ENCODE measurements around the gene SH2B3.
"Not testable (repeated sequence)": the region's sequence is repeated elsewhere in the genome, so short reads cannot be mapped to it uniquely, and the experiment has no call there.

Gene SH2B3

GRCh38 chr12:111445726-111446581 is 40.2 kb downstream of the SH2B3 start:
- peak; percentile 32 for DNase-seq

GRCh38 chr12:111446631-111447570 is 41.2 kb downstream of the SH2B3 start:
- DNase-seq = no peak

- DNase-seq = no peak
Measured at GRCh38 chr12:111447571-111448265, 42.0 kb downstream of the SH2B3 start.

- no peak for DNase-seq
Measured at GRCh38 chr12:111448266-111448830, 42.6 kb downstream of the SH2B3 start.

GRCh38 chr12:111448846-111449790 is 43.4 kb downstream of the SH2B3 start:
- no peak for DNase-seq

GRCh38 chr12:111450676-111451075 is 45.0 kb downstream of the SH2B3 start:
- no peak for DNase-seq

GRCh38 chr12:111451232-111451631 is 45.5 kb downstream of the SH2B3 start:
- DNase-seq = no peak

- peak; percentile 9 for DNase-seq
Measured at GRCh38 chr12:111451649-111452129, 46.0 kb downstream of the SH2B3 start.

GRCh38 chr12:111453071-111453989 is 47.6 kb downstream of the SH2B3 start:
- DNase-seq = no peak

GRCh38 chr12:111454311-111454710 is 48.6 kb downstream of the SH2B3 start:
- DNase-seq = no peak

- DNase-seq = no peak
Measured at GRCh38 chr12:111454716-111455447, 49.2 kb downstream of the SH2B3 start.

- DNase-seq = no peak
Measured at GRCh38 chr12:111455448-111456320, 50.0 kb downstream of the SH2B3 start.

- no peak for DNase-seq
Measured at GRCh38 chr12:111457071-111457470, 51.3 kb downstream of the SH2B3 start.

GRCh38 chr12:111457577-111457976 is 51.9 kb downstream of the SH2B3 start:
- DNase-seq = no peak

- DNase-seq = no peak
Measured at GRCh38 chr12:111458546-111459172, 52.9 kb downstream of the SH2B3 start.

GRCh38 chr12:111460111-111460510 is 54.4 kb downstream of the SH2B3 start:
- not testable (repeated sequence) for DNase-seq

- DNase-seq = no peak
Measured at GRCh38 chr12:111462210-111462769, 56.6 kb downstream of the SH2B3 start.
